Large intestine (tissue), 3 donors: ENCODE measurements around the gene SGCG. TPM values are rescaled to one million over a fixed set of nuclear protein-coding genes. Genes with fewer than 3 reads are reported as not detected.
A peak's percentile ranks its signal among the peaks of the same experiment; 100 is the strongest.

Experiments
- DNase-seq, 2 donors: peaks; one replicate each; pipeline versions ENCODE4 v3.0.0 to v3.0.0-alpha.2; 2013
- H3K27ac ChIP-seq: one replicate; pipeline ENCODE4 v1.5.1; 2013; ENCODE audit warnings: low read length
- H3K27me3 ChIP-seq: 2 replicates; pipeline ENCODE4 v1.6.1; 2013; ENCODE audit warnings: low read length; ENCODE audit not compliant: control insufficient read depth, insufficient read depth
- H3K36me3 ChIP-seq: 2 replicates; pipeline ENCODE4 v1.6.1; 2013; ENCODE audit warnings: low read length; ENCODE audit not compliant: control insufficient read depth, insufficient read depth
- H3K4me1 ChIP-seq: one replicate; pipeline ENCODE4 v1.6.1; 2013; ENCODE audit warnings: low read length; ENCODE audit not compliant: control insufficient read depth, insufficient read depth
- H3K4me3 ChIP-seq: one replicate; pipeline ENCODE4 v1.5.1; 2013; ENCODE audit warnings: low read length
- H3K9me3 ChIP-seq: one replicate; pipeline ENCODE4 v1.6.1; 2013; ENCODE audit warnings: mild to moderate bottlenecking, low read depth, low read length, moderate library complexity; ENCODE audit not compliant: control insufficient read depth
- whole genome bisulfite sequencing: methylation state at CpG from one replicate; pipeline ENCODE4 v1.1.5; 2013; ENCODE audit warnings: low lambda C conversion rate; ENCODE audit not compliant: insufficient coverage; 5-methylcytosine and 5-hydroxymethylcytosine counted together
- polyA plus RNA-seq: library from polyadenylated mRNA; unstranded; fragments of 120-200 nt; gene quantifications from one replicate; pipeline ENCODE4 v1.2.1, GENCODE V29; 2013

SGCG gene
- polyA plus RNA-seq, 1 donor: 0.79 TPM

DNA sequence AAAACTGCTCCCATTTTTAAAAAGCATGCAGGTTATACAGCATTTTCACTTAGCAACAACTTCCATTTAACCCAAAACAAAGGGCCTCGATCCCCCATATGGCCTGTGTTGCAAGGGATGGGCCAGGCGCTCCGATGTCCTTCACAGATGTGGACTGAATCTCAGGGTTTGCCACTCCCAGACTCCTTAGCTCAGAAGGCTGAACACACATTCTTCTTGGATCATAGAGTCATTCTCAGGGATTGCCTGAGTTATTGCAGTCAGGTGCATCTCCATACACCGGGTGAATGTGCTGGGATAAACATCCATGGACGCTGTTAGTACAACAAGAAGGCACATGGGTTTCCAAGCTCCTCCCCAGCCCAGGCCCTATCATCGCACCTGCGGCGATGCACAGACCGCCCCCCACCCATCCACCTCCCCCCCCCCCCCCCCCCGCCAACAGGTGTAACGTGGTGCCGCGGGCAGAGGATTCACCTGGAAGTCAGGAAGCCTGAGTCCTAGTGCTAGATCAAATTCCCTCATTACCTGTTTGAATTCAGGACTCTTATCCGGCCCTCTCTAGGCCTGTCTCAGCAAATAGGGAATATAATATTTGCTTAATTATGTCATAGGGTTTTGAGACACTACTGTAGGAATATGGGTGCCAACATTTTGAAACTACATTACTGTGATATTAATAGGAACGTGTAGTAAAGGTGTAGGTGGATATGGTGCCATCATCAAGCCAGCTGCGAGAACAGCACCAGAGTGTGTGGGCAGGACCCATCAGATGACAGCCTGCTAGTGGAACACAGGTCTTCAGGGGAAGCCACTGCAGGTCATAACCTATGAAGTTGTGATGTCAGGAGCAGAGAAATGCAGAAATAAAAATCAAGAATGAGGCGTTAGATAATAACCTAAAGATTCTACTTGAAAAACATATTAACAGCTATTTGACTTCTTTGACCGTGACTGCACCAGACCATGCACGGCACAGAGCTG lies 141.9 kb downstream of the SGCG start:
- Histone ChIP-seq H3K27me3 (no peaks in the 10 kb centered on the region), H3K27ac (no peak overlapping the region), H3K36me3 (no peaks in the 10 kb centered on the region), H3K9me3 (no peaks in the 10 kb centered on the region), H3K4me3 (no peak overlapping the region), H3K4me1 (no peaks in the 10 kb centered on the region)
- WGBS: 80% methylated on average over 1 of the region's 19 CpGs
- no peak for DNase-seq

DNA sequence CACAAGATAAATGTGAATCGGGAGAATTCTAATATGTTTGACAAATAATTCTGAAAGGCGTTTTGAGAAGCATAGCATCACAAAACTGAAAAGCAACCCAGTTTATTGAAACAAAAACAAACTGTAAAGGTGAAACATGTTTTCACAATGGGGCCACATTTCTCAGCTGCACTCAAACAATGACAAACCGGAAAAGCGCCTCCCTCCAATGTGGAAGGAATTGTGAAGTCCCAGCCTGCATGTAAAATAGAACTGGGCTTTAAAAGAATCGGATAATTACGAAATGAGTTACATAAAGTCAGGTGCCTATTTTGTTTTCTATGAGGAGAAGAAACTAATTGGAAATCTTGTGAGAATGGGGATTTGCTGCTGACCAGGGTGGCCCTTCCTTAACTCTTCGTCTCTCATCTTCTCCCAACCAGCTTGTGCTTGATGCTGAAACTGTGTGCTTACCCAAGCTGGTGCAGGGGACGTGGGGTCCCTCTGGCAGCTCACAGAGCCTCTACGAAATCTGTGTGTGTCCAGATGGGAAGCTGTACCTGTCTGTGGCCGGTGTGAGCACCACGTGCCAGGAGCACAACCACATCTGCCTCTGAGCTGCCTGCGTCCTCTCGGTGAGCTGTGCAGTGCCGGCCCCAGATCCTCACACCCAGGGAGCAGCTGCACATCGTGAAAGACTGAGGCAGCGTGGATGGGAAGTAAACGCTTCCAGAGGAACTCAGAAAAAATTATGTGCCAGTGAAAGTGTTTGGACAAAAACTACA lies 143.3 kb downstream of the SGCG start:
- H3K36me3 ChIP-seq: no peaks in the 10 kb centered on the region
- H3K4me1 ChIP-seq: no peaks in the 10 kb centered on the region
- 73% methylated on average over 7 of the region's 17 CpGs for WGBS
- no peaks in the 10 kb centered on the region for H3K9me3 ChIP-seq
- DNase-seq: no peak
- H3K27ac ChIP-seq: no peak overlapping the region
- H3K27me3 ChIP-seq: no peaks in the 10 kb centered on the region
- H3K4me3 ChIP-seq: no peak overlapping the region

DNA sequence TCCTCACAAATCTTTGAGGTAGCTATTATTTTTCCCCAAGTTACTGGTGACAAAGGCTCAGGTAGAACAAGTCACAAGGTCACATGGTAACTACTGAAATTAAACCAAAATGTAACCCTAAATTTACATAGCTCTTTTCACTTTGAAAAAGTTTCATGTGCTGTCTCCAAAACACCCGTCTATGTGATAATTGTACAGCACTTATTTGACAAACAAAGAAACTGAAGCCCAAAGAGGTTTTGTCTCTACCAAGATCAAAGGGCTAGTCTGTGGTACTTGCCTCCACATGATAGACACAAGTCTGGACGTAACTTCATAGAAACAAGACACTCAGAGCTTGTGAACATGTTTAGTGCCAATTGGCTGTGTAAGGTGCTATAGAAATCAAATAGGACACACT lies 144.4 kb downstream of the SGCG start:
- WGBS: no CpG with 5 or more reads among the region's 2 CpGs
- Histone ChIP-seq H3K4me1 (no peaks in the 10 kb centered on the region), H3K36me3 (no peaks in the 10 kb centered on the region)

DNA sequence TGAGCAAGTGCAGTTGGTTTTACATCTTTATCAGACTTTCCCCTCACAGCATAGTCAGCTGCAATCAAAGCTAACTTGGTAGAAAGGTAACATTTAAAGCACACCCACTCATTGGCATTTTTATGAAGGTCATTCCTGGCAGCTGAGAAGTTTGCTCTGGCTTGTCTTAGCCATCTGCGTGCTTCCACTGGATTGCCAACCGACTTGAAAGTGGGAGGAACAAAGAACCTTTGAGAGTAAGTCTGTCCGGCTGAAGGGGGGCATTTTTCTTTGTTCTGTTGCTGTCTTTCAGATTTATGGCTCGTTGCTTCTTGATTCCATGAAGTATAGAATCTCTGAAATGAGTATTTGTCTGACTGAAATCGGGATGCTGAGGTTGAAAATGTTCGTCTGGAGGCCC lies 149.6 kb downstream of the SGCG start:
- no peak for DNase-seq
- H3K27me3 ChIP-seq: no peaks in the 10 kb centered on the region
- H3K4me1 ChIP-seq: no peaks in the 10 kb centered on the region
- H3K4me3 ChIP-seq: no peak overlapping the region
- no peaks in the 10 kb centered on the region for H3K36me3 ChIP-seq
- WGBS: 100% methylated on average over 1 of the region's 6 CpGs
- H3K9me3 ChIP-seq: no peaks in the 10 kb centered on the region
- H3K27ac ChIP-seq: no peak overlapping the region

More for the DNA sequence above, 144.4 kb downstream of the SGCG start:
- Histone ChIP-seq H3K9me3 (no peaks in the 10 kb centered on the region), H3K4me3 (no peak overlapping the region), H3K27me3 (no peaks in the 10 kb centered on the region), H3K27ac (no peak overlapping the region)
- DNase-seq: no peak

DNA sequence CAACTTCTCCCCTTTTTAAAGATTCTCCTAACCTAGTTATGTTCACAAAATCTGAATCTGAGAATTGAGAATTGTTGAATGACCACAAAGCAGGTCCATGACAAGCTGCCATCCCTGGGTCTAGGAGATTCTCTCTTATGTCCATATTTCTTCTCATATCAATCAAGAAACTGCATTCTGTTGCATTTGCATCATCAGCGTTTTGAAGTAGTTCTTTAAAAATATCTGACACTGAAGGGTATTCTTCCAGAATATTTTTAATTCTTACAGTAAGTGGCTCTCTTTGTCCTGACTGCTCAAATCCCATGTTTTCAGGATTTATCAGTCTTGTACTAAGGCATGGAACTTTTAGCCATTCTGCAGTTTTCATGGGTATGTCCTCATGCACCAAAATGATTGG lies 158.4 kb downstream of the SGCG start:
- no CpG with 5 or more reads among the region's 1 CpG for WGBS
- H3K4me1 ChIP-seq: no peaks in the 10 kb centered on the region
- peaks cover 3% of the 10 kb centered on the region for H3K9me3 ChIP-seq

DNA sequence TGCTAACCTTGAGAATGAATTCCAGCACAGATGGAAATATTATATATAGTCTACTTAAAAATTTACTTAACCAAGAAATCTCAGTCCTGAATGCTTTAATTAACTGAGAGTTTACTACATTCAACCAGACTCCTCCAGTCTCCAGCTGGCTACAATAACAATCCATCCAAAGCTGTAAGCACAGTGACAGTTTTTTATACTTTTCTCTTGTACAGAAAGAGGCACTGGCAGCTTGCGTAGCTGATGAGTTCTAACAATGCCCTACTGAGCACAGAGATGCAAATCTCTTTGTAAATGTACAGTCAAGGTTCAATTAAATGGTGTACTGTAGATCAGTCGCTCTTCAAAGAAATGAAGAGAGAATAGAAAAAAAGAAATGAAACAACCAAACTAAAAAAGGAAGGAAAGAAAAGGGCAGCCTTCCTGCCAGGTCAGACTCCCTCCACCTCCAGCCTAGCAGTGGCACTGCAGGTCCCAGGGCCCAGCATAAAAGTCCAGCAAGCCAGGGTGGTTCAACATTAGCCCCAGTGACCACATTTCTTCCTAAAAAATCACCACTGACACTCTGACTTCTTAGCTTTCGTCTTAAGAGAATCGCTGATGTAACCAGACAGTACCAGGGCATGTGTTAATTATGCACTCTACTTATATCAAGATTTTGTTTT lies 164.3 kb downstream of the SGCG start:
- Histone ChIP-seq H3K9me3 (no peaks in the 10 kb centered on the region), H3K27me3 (no peaks in the 10 kb centered on the region), H3K4me3 (no peak overlapping the region), H3K27ac (no peak overlapping the region), H3K4me1 (no peaks in the 10 kb centered on the region), H3K36me3 (peaks cover 3% of the 10 kb centered on the region)
- 89% methylated on average over 3 of the region's 4 CpGs for WGBS
- DNase-seq: no peak

More for the DNA sequence above, 158.4 kb downstream of the SGCG start:
- no peak for DNase-seq
- no peak overlapping the region for H3K4me3 ChIP-seq
- no peaks in the 10 kb centered on the region for H3K27me3 ChIP-seq
- no peak overlapping the region for H3K27ac ChIP-seq
- H3K36me3 ChIP-seq: peaks cover 3% of the 10 kb centered on the region

DNA sequence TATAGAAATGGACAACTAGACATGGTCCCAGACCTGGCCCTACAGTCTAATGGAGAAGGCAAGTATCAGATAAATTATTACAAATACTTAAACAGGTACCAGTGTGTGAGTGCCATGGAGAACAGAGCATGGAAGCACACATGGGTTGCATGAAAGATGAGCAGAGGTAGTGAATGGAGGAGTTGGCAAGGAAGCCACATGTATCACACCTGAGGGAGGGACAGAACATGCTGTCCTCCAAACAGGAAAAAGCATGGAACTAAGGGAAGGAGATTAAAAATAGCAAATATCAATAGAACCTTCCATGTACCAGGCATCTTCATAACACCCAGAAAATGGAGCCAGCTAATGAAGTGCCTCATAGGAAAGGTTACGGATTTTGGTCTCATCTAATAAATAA lies 166.8 kb downstream of the SGCG start:
- Histone ChIP-seq H3K27me3 (no peaks in the 10 kb centered on the region), H3K27ac (no peak overlapping the region), H3K4me1 (no peaks in the 10 kb centered on the region), H3K4me3 (no peak overlapping the region), H3K9me3 (no peaks in the 10 kb centered on the region), H3K36me3 (no peaks in the 10 kb centered on the region)
- DNase-seq: no peak
- 100% methylated on average over 1 of the region's 1 CpG for WGBS

DNA sequence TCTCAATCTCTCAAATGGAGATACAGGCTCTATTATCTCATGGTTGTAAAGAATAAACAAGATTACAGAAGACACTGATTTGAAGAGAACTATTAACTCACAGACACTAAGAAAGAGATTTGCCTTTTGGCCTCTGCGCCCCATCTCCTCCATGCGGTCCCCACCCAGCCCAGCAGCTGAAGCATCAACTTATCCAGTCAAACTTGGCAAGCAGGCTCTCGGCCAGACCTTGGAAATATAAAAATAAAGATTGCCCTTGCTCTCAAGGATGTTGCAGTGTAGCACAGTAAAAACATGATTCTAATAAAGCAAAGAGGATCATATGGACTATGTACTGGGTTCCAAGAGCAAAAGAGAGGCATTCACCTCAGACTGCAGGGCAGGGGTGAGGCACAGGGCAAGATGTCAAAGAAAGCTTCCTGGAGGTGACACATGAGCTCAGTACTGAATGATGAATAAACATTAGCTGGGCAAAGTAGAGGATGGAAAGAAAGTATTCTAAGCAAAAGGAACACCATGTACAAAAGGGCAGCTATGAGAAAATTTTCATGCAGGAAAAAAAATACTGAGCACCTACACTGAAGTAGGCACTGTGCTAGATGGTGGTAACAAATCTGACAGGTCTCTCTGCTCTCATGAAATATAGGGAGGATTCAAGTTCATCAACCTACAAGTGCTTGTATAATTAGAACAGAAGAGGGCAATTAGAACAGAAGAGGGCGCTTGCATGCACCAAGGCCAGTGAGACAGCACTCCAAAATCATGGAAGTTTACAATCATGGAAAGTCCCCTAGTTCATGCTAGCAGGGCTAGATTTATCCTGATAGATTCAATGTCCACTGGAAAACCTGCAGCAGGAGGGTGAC lies 167.7 kb downstream of the SGCG start:
- DNase-seq: peak; percentile 54 to 78
- no CpG with 5 or more reads among the region's 4 CpGs for WGBS
- no peak overlapping the region for H3K27ac ChIP-seq

DNA sequence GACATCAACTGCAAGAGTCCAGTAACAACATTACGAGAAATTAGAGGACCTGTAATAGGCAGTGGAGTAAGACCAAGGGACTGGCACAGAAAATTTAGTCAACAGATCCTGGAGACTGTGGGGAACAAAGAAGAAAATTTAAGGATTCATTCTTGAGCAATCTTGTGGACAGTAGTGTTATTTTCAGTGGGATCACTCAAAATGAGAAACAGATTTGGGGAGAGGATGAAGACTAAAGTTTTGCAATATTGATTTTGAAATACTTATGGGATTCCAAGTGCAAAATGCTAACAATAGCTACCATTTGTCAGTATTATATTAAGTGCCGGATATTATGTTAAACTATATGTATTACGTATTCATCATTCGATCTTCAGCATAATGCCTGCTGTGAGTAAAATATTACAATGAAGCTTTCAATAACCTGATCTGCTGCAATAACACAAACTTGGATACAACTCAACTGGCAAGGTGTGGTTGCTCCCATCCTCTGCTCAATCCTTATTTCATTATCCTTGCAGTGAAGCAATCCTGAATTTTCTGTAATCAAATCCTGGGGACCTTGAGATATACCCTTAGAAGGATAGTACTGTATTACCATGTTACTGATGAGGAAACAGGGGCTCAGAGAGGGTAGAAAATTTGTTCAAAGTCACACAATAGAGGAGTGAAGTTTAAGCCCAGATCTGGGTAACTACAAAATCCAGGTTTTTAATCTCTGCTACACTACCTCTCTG lies 168.6 kb downstream of the SGCG start:
- H3K4me3 ChIP-seq: no peak overlapping the region
- peaks cover 4% of the 10 kb centered on the region for H3K36me3 ChIP-seq
- no peaks in the 10 kb centered on the region for H3K27me3 ChIP-seq
- H3K27ac ChIP-seq: no peak overlapping the region
- no peak for DNase-seq
- H3K4me1 ChIP-seq: no peaks in the 10 kb centered on the region
- WGBS: no CpG with 5 or more reads among the region's 4 CpGs
- no peaks in the 10 kb centered on the region for H3K9me3 ChIP-seq

More for the DNA sequence above, 167.7 kb downstream of the SGCG start:
- Histone ChIP-seq H3K27me3 (no peaks in the 10 kb centered on the region), H3K36me3 (peaks cover 3% of the 10 kb centered on the region), H3K4me3 (no peak overlapping the region), H3K9me3 (no peaks in the 10 kb centered on the region), H3K4me1 (no peaks in the 10 kb centered on the region)
